Posterior vena cava (tissue), 2 donors: ENCODE data around the gene PAFAH1B2. TPM values are rescaled to one million over a fixed set of nuclear protein-coding genes. Genes with fewer than 3 reads are reported as not detected.
"Not testable (repeated sequence)": the region's sequence is repeated elsewhere in the genome, so short reads cannot be mapped to it uniquely, and the experiment has no call there.

Source experiments
- DNase-seq: peaks from one replicate; pipeline ENCODE4 v3.0.0-alpha.2; 2020; ENCODE audit warnings: low spot score
- intact Hi-C, 2 donors: fragments of 100-400 bp; cut with DNase I; formaldehyde crosslinking; loops; one replicate each; pipeline versions ENCODE4 v1.14.1 to v1.14.2; 2022 to 2023
- total RNA-seq, 2 donors: library from RNA; stranded (reverse); fragmentation: NEBNext Ultra II Directional; extraction: Animal tissue kit (Norgen Biotek cat#: 25700); gene quantifications; one replicate each; pipeline ENCODE4 v1.2.1, GENCODE V29; 2021
- donor health status: DM: yes; HTN: yes; CAD: no.
- donor health status: DM: yes; HTN: yes; CAD: no.

The PAFAH1B2 gene
- total RNA-seq, 2 donors from 2014 or later: 56.4 to 61.2 TPM

DNA sequence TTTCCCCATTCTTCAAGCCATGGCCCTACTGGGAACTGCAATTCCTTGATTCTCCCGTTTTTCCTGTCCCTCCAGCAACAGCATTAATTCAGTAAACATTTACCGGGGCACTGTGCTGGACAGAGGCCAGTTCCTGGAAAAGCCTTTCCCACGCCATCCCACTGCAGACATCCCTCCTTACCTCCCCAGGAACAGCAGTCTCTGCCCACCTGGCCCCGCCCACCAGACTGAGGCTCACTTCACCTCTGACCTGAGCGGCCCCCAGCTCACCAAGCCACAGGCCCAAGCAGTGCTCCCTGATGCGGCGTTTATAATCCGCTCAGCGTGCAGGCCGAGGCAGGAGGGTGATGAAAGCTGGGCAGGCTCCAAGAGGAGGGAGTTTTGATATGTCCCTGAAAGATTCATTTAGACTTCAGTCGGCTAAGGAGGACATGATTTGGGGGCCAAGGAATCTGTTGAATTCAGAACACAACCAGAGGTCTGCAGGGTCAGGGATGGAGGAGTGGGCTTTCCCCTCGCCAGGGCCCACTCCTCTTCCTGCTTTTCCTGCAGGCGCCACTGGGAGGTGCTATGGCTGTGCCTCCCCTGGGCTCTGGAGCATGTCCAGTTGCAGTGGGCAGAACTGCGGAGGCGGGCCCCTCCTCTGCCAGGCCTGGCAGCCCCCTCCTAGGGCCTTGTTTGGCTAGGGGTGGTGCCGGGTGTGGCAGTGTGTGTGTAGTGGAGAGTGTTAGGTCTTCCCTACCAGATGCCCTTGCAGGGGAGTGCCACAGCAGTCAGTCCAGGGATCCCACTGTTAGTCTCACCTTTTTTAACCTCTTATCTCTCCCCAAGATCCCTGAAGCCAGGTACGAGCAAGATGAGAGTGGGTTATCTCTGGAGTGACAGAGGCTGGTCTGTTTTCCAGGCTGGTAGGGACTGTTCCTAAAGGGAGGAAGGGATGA, 53.7 kb downstream of the PAFAH1B2 start:
- intact Hi-C loops: no loop called here
- peak; percentile 90 for DNase-seq

DNA sequence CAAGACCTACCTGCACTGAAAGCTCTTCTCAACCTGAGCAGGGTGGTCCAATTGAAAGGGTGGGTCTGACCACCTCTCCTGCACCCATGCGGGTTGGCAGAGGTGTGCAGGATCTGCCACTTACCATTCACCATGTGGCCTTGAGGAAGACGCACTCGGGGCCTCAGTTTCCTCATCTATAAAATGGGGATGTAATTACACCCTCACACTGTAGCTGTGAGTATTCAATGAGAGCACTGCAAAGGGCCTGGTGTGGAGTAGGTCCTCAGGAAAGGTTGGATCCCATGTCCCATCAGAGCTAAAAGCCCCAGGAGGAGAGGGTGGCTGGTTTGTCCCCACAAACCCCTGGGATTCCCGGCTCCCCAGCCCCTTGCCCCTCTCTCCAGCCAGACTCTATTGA, 54.5 kb downstream of the PAFAH1B2 start:
- intact Hi-C loops: no loop called here

DNA sequence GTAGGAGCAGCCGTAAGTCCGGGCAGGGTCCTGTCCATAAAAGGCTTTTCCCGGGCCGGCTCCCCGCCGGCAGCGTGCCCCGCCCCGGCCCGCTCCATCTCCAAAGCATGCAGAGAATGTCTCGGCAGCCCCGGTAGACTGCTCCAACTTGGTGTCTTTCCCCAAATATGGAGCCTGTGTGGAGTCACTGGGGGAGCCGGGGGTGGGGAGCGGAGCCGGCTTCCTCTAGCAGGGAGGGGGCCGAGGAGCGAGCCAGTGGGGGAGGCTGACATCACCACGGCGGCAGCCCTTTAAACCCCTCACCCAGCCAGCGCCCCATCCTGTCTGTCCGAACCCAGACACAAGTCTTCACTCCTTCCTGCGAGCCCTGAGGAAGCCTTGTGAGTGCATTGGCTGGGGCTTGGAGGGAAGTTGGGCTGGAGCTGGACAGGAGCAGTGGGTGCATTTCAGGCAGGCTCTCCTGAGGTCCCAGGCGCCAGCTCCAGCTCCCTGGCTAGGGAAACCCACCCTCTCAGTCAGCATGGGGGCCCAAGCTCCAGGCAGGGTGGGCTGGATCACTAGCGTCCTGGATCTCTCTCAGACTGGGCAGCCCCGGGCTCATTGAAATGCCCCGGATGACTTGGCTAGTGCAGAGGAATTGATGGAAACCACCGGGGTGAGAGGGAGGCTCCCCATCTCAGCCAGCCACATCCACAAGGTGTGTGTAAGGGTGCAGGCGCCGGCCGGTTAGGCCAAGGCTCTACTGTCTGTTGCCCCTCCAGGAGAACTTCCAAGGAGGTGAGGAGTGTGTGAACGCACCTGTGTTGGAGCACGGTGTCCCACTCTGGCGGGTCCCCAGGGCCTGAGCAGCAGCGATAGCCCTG, 55.2 kb downstream of the PAFAH1B2 start, which contains the start of gene TAGLN:
Gene TAGLN, plus strand, starts transcription at position 318 of the 863 bp plus-strand sequence. CDS start 3,644 bp downstream, outside the sequence.
- peak; percentile 97 for DNase-seq
- intact Hi-C loops: no loop called here

More for the DNA sequence above, 54.5 kb downstream of the PAFAH1B2 start:
- no peak for DNase-seq

DNA sequence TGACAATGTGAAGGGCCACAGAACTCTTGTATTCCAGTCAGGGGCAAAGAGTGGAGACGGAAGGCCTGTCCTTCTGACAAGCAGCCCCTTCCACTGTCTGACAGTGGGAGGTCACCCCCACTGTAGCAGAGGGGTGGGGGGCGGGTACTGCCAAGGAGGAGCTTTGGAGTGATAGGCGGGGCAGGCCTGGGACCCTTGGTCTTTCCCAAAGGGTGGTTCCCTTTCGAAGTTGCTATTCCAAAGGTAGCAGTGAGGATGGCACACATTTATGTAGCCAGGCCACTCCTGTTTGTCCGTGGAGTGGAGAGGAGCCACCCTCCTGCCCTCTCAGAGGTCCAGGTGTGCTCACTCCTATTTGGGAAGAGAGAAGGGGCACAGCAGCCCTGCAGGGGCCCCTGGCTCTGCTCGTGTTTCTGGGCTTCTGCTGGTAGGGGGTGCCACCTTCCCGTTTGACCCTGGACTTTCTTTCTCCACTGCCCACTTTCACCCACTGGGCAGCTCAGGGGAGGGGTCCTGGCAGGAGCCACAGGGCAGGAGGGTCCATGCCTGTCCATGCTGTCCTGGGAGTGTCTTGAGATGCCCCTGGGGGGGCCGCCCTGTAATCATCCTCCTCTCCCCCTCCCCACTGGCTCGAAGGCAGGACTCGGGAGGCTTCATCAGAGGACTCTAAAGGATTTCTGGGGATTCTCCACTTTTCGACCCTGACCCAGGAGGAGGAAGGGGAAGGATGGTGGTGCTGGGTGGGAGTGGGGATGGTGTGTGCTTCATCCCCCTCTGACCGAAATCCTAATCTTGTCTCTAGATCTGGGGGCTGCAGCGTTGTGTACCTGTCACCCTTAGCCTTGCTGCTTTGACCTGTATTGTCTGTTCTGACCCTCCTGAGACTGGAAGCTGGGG, 56.1 kb downstream of the PAFAH1B2 start:
- intact Hi-C loops: no loop called here

DNA sequence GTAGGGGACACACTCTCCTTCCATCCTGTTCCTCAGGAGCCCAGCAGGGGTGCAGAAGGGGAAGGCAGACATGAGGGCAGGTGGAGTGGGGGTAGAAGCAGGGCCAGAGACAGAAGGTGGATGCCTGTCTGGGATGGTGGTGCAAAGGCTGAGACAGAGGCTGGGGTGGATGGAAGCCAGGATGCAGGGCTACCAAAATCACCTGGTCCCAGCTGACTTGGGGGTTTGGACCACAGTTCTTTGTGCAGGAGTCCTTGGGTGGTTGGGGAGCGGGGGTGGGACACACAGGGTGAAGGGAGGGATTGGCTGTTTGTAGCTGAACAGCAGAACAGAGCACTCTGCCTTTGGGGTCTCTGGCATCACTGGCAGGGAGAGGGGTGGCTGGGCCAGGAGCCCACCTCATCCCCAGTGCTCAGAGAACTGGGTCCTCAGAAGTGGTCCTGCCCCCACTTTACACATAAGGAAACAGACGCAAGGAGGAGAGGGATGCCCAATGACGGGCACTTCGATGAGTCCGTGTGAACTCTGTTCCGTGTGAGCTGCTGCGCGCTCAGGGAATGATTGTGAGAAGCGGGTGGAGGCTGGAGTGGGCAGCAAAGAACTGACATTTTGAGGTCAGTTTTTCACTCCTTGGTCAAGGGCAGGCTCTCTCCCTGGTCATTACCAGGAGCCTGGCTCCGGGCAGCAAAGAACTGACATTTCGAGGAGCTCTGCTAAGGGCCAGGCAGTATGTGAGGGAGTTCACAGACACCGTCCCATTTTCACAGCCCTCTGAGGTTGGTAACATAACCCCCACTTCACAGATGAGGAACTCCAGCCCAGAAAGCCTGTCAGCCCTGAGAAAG, 56.9 kb downstream of the PAFAH1B2 start:
- intact Hi-C loops: no loop called here
- no peak for DNase-seq

More for the DNA sequence above, 56.1 kb downstream of the PAFAH1B2 start:
- DNase-seq: peak; percentile 81

DNA sequence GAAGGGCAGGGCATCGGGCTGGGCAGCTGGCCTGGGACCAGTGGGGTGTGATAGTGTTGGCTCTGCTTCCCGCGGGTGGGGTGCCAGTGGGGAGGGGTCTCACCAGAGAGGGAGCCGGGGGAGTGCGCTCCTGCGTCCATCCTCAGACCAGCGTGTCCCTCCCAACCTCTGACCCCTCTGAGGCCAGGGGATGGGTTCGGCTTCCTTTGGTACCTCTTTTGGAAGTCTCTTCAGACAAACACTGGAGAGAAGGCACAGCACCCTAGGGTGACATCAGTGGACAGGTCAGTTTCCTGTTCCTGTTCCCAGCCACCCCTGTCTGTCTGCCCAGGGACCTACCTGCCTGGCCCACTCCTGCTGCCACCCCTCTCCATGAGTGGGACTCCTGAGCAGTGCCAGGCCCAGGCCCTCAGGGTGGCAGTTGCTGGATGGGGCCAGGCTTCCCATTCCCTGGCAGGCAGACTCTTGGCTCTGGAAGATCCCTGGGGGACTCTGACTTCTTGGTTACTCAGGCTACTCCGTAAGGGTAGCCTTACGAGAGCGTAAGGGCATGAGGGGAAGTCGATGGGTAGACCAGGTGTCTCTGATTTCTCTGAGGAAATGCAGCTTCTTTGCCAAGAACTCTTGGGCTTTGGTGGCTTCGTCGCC, 57.7 kb downstream of the PAFAH1B2 start:
- intact Hi-C loops: no loop called here
- no peak for DNase-seq

DNA sequence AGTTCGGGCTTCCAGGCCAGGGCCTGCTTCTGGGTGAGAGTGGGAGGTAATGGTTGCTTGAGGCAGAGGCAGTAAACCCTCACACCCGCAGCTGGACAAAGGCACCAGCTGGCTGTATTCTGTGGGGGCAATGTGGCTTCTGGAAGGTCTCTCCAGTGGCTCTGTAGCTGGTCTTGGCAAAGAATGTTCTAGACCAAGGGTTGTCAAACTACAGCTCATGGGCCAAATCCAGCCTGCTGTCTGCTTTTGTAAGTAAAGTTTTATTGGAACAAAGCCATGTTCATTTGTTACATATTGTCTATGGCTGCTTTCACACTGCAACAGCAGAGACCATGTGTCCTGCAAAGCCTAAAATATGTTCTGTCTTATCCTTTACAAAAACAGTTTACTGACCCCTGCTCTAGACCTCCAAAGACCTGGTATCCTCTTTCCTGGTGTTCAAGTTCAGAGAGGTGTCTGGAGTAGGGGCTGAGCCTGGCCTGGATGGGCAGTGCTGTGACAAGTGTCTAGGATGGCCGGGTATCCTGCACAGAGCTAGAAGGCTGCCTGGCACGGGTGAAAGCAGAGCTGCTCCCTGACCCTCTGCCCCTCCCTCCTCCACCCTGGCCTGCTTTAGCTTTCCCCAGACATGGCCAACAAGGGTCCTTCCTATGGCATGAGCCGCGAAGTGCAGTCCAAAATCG, 58.4 kb downstream of the PAFAH1B2 start:
- intact Hi-C loops: no loop called here
- no peak for DNase-seq

DNA sequence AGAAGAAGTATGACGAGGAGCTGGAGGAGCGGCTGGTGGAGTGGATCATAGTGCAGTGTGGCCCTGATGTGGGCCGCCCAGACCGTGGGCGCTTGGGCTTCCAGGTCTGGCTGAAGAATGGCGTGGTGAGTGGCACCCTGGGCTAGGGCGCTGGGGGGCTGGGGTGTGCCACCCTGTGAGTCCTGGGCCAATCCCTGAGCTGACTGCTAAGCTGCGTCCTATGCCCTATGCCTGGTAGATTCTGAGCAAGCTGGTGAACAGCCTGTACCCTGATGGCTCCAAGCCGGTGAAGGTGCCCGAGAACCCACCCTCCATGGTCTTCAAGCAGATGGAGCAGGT, 59.0 kb downstream of the PAFAH1B2 start:
- intact Hi-C loops: no loop called here
- DNase-seq: no peak

DNA sequence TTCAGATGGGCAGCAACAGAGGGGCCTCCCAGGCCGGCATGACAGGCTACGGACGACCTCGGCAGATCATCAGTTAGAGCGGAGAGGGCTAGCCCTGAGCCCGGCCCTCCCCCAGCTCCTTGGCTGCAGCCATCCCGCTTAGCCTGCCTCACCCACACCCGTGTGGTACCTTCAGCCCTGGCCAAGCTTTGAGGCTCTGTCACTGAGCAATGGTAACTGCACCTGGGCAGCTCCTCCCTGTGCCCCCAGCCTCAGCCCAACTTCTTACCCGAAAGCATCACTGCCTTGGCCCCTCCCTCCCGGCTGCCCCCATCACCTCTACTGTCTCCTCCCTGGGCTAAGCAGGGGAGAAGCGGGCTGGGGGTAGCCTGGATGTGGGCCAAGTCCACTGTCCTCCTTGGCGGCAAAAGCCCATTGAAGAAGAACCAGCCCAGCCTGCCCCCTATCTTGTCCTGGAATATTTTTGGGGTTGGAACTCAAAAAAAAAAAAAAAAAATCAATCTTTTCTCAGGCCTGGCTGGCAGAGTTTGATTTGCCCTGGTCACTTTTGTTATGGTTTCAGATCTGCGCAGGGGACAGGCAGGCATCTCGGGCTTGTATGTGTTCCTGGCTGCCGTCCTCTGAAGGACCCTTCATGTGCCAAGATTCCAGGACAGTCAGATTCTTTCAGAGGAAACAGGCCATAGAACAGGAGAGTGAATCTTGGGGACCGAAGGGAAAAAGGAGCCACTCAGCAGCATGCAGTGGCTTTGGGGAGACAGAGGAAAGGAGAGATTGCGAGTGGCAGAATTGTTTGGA, 60.4 kb downstream of the PAFAH1B2 start:
- intact Hi-C loops: loop anchor here in 1 of 2 donors (5.0 kb wide), 1 partner anchor 72 kb away; no protein-coding TSS in a partner anchor

DNA sequence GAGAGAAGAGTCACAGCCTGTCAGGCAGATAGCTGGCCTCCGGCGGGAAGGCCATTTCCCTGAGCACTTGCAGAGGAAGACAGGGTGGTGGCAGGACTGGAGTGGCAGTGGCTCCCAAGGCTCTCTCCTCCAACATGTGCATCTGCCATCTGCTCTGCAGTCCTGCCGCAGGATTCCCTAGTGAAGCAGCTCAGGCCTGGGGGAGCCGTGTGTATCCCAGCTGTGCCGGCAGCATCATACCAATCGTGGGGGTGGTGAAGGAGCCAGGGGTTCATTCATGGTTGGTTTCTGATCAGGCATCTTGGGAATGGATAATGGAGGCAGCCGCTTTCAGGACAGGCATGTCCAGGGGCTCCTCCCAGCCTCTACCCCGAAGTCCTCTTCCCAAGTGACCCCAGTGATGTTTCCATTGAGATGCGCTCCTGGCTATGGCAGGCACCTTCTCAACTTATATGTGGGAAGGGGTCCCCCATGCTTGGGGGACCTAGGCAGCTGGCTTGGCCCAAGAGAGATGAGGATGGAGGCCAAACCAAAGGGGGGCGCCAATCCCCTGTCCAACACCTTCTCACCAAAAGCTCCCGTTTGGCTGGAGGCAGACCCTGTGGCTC, 61.2 kb downstream of the PAFAH1B2 start:
- no peak for DNase-seq
- intact Hi-C loops: loop anchor here in 1 of 2 donors (5.0 kb wide), 1 partner anchor 73 kb away; no protein-coding TSS in a partner anchor

More for the DNA sequence above, 60.4 kb downstream of the PAFAH1B2 start:
- DNase-seq: no peak

DNA sequence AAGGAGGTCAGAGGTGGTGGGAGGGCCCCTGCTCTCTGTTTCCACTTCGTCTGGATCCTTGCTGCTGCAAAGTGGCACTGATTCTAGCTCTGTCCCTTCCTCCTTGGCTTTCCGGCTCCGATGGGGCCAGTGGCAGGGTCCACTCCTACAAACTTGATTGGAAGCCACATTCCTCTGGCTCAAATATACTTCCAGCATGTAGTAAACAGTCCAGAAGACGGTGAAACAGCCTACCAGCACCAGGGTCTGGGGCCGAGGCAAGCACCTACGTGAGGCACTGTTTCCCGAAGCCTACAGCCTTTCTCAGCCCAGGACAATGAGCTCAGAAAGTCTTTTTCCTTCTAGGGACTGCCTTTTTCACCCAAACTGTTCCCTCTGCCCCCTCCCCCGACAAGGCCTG, 62.0 kb downstream of the PAFAH1B2 start:
- intact Hi-C loops: loop anchor here in 1 of 2 donors (5.0 kb wide), 1 partner anchor 74 kb away; no protein-coding TSS in a partner anchor
- DNase-seq: not testable (repeated sequence)

DNA sequence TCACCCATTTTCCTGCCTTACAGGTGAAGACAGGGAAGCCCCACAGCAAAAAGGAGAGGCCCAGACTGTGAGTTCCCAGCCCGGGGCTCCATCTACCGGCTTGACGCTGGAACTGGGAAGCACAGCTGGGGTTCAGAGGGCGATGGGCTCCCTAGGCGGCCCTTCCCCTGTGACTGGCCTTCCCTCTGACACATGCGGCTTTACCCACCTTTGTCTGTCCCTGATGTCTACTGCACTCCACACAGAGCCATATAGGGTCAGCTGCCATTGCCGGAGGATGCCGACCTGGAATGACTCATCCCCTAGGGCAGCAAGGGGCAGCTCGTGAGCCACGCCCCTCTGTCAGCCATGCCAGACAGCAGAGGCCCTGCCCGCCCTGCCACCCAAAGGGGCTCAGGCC, 62.8 kb downstream of the PAFAH1B2 start:
- DNase-seq: not testable (repeated sequence)
- intact Hi-C loops: loop anchor here in 1 of 2 donors (5.0 kb wide), 1 partner anchor 75 kb away; no protein-coding TSS in a partner anchor

DNA sequence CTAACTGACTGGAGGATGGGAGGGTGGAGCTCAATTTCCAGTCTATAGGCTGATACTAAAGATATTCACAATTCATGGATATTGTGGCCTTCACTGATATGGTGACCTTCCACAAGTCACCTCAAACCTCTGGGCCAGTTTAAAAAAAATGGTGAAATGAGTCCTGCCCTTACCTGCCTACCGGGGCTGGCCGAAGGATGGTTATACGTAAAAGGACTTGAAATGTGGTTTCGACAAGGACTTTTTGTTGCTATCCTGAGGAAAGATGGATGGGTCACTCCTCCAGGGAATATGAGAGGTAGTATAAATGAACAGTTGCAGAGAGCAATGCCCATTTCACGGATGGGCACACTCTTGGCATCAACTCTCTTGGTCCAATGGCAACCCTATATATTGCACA, 63.4 kb downstream of the PAFAH1B2 start:
- DNase-seq: not testable (repeated sequence)
- intact Hi-C loops: loop anchor here in 1 of 2 donors (5.0 kb wide), 1 partner anchor 75 kb away; no protein-coding TSS in a partner anchor

DNA sequence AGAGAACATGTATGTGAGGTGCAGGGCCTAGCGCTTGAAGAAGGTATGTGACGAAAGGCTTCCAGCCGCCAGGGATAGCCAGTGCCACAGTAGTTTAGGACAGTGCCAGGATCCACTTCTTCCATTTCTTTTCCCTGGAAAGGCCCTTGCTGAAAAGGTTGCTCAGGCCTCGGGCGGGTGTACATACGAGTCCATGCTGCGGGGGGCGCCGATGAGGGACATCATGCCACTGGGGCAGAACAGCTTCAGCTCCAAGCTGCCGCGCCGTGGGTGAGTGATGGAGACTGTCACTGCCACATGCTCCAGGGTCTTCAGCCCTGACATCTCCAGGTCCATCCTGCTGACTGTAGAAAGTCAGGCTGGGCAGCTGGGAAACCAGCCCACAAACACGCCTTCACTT, 64.6 kb downstream of the PAFAH1B2 start:
- not testable (repeated sequence) for DNase-seq
- intact Hi-C loops: loop anchor here in 1 of 2 donors (5.0 kb wide), 1 partner anchor 76 kb away; no protein-coding TSS in a partner anchor
